Thyroid gland (tissue), 4 donors: ENCODE results near the gene NFE2L3.
"Not testable (repeated sequence)": the region's sequence is repeated elsewhere in the genome, so short reads cannot be mapped to it uniquely, and the experiment has no call there.

Source experiments
- CTCF ChIP-seq, 6 experiments: fragments of 200-600 bp in 3 of 6; fragments of 450-650 bp in 3 of 6; sonication (generic) in 3 of 6; IDR thresholded peaks; one replicate each; pipeline ENCODE4 v1.5.1; 2016 to 2019; ENCODE audit warnings: antibody characterized with exemption in 6 of 6, mild to moderate bottlenecking in 2 of 6, inconsistent platforms in 1 of 6, moderate library complexity in 1 of 6
- POLR2A ChIP-seq, 2 donors: fragments of 450-650 bp; IDR thresholded peaks; one replicate each; pipeline ENCODE4 v1.6.1; 2017; ENCODE audit warnings: antibody characterized with exemption in 2 of 2, mild to moderate bottlenecking in 2 of 2, moderate library complexity in 1 of 2

GRCh38 chr7:26194764-26195163, 42.8 kb downstream of the NFE2L3 start:
- TF ChIP-seq CTCF, POLR2A (IDR thresholded peaks at IDR 0.05): not testable (repeated sequence)
